ENCODE measurements around the gene KCTD17. TPM values are rescaled to one million over a fixed set of nuclear protein-coding genes. Genes with fewer than 3 reads are reported as not detected.

KCTD17 gene
- total RNA-seq, 1 experiment from 2014 or later = 29.4 TPM

DNA sequence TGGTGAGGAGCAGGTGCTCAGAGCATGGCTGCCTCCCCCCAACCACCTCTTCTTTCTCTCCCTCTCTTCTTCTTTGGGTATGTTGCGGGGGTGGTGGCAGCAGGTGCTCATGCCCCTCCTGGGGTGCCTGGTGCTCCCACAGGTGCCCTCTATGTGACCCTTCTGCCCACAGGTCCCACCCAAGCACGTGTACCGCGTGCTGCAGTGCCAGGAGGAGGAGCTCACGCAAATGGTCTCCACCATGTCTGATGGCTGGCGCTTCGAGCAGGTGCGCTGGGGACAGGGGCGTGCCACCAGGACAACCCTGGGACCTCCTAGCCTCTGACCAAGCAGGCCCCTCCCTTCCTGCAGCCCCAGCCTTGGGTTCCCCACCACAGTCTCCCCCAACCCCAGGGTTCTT lies 5.7 kb downstream of the KCTD17 start (continued):
- TF ChIP-seq ATF6 (CRISPR knock-in tag; IDR thresholded peaks at IDR 0.05) = no peak

DNA sequence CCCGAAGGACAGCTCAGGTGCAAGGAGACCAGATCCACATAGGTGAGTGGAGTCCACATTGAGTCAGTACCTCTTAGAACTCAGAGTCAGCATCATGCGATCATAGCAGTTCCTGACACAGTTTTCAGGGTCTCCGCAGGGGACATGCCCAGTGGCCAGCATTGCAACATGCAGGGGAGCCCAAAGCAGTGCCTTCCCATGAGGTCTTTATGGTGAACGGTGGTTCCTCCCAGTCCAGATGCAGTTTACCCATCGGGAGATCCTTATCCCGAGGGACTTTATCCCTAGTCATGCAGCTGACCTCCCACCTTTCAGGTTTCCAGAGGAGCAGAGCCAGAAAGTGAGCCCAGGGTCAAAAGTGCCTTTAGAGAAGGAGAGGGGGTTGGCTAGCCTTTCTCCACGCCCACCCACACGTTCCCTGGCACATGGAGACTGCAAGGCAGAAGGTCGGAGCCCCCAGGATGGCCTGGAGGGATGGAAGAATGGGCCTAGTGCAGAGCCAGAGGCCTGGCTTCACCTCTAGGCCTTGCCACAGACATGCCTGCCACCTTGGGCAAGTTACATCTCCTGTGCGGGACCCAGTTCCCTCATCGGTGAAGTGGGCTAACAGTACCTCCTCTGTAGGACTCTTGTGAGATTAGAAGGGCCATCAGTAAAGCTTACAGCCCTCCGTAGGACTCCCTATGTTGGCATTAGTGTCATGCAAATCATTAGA lies 6.4 kb downstream of the KCTD17 start:
- Mint-ChIP-seq H3K36me3 (peaks cover 9% of the 10 kb centered on the region), H3K9me3 (no peaks in the 10 kb centered on the region), H3K27ac (no peak overlapping the region), H3K4me3 (no peak overlapping the region), H3K4me1 (peaks cover 8% of the 10 kb centered on the region), H3K27me3 (ENCODE audit: low read depth) (no peaks in the 10 kb centered on the region)
- no peak for DNase-seq (ENCODE audit: low spot score)
- ChIA-PET CTCF (interaction anchor here (0.9 to 1.8 kb wide), 3 partner anchors 12 to 142 kb away, joined by 6 to 7 read pairs (median 6); no protein-coding TSS in a partner anchor), POLR2A (no interaction called here)
- ATAC-seq = no peak
- TF ChIP-seq JUN (CRISPR knock-in tag; IDR thresholded peaks at IDR 0.05) (no peak), ESRRA (CRISPR knock-in tag; IDR thresholded peaks at IDR 0.05; ENCODE audit: borderline replicate concordance) (no peak)

GRCh38 chr22:37058917-37059701 lies 7.6 kb downstream of the KCTD17 start:
- Mint-ChIP-seq H3K4me3 (no peak overlapping the region), H3K27ac (no peak overlapping the region), H3K4me1 (peaks cover 17% of the 10 kb centered on the region), H3K36me3 (peaks cover 9% of the 10 kb centered on the region), H3K27me3 (ENCODE audit: low read depth) (no peaks in the 10 kb centered on the region), H3K9me3 (no peaks in the 10 kb centered on the region)
- TF ChIP-seq ZNF263 (CRISPR knock-in tag; IDR thresholded peaks at IDR 0.05; ENCODE audit: low read depth) (no peak), MXD4 (CRISPR knock-in tag; IDR thresholded peaks at IDR 0.05; ENCODE audit: borderline replicate concordance) (no peak), ATF3 (CRISPR knock-in tag; conservative IDR thresholded peaks at IDR 0.05) (no peak), ZNF281 (CRISPR knock-in tag; IDR thresholded peaks at IDR 0.05) (no peak), TP53 (CRISPR knock-in tag; IDR thresholded peaks at IDR 0.05) (no peak), TEAD4 (CRISPR knock-in tag; IDR thresholded peaks at IDR 0.05) (no peak), PRDM15 (CRISPR knock-in tag; IDR thresholded peaks at IDR 0.05) (no peak), JUN (CRISPR knock-in tag; IDR thresholded peaks at IDR 0.05) (no peak), EMX1 (CRISPR knock-in tag; IDR thresholded peaks at IDR 0.05) (no peak), ZNF317 (CRISPR knock-in tag; IDR thresholded peaks at IDR 0.05; ENCODE audit: borderline replicate concordance, low read depth) (no peak), ATF2 (CRISPR knock-in tag; IDR thresholded peaks at IDR 0.05; ENCODE audit: borderline replicate concordance, low read depth) (no peak), ZBTB43 (CRISPR knock-in tag; IDR thresholded peaks at IDR 0.05) (no peak)
- TF ChIP-seq, protein P1, sequence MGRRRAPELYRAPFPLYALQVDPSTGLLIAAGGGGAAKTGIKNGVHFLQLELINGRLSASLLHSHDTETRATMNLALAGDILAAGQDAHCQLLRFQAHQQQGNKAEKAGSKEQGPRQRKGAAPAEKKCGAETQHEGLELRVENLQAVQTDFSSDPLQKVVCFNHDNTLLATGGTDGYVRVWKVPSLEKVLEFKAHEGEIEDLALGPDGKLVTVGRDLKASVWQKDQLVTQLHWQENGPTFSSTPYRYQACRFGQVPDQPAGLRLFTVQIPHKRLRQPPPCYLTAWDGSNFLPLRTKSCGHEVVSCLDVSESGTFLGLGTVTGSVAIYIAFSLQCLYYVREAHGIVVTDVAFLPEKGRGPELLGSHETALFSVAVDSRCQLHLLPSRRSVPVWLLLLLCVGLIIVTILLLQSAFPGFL (CRISPR knock-in tag; IDR thresholded peaks at IDR 0.05; ENCODE audit: borderline replicate concordance) = no peak
- TF ChIP-seq, protein P2, sequence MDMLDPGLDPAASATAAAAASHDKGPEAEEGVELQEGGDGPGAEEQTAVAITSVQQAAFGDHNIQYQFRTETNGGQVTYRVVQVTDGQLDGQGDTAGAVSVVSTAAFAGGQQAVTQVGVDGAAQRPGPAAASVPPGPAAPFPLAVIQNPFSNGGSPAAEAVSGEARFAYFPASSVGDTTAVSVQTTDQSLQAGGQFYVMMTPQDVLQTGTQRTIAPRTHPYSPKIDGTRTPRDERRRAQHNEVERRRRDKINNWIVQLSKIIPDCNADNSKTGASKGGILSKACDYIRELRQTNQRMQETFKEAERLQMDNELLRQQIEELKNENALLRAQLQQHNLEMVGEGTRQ (CRISPR knock-in tag; IDR thresholded peaks at IDR 0.05) = no peak
- CTCF ChIA-PET = interaction anchor here (0.9 to 1.8 kb wide), 3 partner anchors 14 to 141 kb away, joined by 3 to 7 read pairs (median 6); no protein-coding TSS in a partner anchor
- peak; percentile 73 for ATAC-seq
- DNase-seq (ENCODE audit: low spot score) = no peak
- POLR2A ChIA-PET = no interaction called here

Measured in WTC11 (cell line).